GM19463 (cell line): Measurements from ENCODE around the gene KHK.
A peak's percentile ranks its signal among the peaks of the same experiment; 100 is the strongest.
"Not testable (repeated sequence)": the region's sequence is repeated elsewhere in the genome, so short reads cannot be mapped to it uniquely, and the experiment has no call there.

ENCODE experiments used
- ATAC-seq: cut with Tn5 transposase; IDR thresholded peaks from one replicate; pipeline ENCODE4 v1.9.1; 2021; ENCODE audit warnings: mild to moderate bottlenecking, moderate library complexity; ENCODE audit not compliant: unreplicated experiment

KHK gene

GRCh38 chr2:27059141-27059820, 27.3 kb upstream of the KHK start:
- no peak for ATAC-seq

DNA sequence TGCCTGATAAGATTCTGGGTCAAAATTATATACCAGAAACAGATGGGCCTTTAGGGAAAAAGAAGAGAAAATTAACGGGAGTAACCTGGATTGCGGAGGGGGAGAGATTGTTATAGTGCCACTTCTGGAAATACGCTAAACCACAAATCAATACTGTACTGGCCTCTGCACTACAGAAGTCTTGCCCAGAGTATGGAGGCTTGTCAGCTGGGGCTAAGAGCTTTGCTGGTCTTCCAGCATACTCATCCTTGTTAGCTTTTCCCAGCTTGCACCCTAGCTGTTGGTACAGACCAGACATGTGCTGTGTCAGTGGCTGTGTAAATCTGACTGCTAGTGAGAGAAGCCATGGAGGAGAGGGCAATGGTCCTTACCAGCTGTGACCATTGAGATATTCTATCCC, 26.2 kb upstream of the KHK start:
- ATAC-seq, result no peak

DNA sequence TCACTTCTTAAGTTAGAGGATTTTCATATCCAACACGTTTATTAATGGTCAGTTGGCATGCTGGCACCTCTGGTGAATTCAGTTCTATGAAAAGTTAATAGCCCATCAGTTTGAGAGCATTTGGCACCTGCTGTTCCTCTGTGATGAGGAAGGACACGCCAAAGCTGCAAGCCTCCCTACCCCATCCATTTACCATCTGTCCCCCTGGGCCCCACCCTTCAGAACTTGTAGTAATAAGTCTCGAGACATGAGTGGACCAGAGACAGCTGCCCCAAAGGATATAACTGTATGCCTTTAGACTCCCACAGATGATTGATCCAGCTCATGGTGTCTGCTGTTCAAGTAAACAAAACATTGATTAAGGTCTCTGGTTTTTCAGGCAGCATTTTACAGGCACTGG, 21.4 kb upstream of the KHK start:
- ATAC-seq, result no peak

DNA sequence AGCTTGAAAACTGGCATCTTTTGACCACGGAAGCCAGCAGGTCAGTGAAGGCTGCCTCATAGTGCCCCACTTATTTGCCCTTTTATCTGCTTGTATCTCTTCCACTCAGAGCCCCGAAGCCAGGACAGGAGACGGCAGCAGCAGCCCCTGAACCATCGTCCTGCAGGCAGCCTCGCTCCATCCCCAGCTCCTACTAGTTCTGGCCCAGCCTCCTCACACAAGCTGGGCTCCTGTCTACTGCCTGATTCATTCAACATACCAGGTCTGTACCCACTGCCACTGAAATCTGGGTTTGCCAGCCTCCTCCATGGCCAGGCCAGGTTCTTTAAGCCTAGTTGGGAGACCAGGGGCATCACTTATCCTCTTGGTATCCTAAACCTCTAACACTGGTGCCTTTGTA, 19.2 kb upstream of the KHK start:
- no peak for ATAC-seq

- ATAC-seq, result no peak
Measured at GRCh38 chr2:27069436-27069835, 17.1 kb upstream of the KHK start.

GRCh38 chr2:27069961-27070618, 16.5 kb upstream of the KHK start:
- ATAC-seq, result no peak

- ATAC-seq, result no peak
Measured at GRCh38 chr2:27070653-27071276, 15.8 kb upstream of the KHK start.

GRCh38 chr2:27071277-27071989, 15.1 kb upstream of the KHK start, which contains the start of gene OST4:
TSS of gene OST4 (minus strand) at chr2:27071654.
- ATAC-seq, result peak; percentile 87

DNA sequence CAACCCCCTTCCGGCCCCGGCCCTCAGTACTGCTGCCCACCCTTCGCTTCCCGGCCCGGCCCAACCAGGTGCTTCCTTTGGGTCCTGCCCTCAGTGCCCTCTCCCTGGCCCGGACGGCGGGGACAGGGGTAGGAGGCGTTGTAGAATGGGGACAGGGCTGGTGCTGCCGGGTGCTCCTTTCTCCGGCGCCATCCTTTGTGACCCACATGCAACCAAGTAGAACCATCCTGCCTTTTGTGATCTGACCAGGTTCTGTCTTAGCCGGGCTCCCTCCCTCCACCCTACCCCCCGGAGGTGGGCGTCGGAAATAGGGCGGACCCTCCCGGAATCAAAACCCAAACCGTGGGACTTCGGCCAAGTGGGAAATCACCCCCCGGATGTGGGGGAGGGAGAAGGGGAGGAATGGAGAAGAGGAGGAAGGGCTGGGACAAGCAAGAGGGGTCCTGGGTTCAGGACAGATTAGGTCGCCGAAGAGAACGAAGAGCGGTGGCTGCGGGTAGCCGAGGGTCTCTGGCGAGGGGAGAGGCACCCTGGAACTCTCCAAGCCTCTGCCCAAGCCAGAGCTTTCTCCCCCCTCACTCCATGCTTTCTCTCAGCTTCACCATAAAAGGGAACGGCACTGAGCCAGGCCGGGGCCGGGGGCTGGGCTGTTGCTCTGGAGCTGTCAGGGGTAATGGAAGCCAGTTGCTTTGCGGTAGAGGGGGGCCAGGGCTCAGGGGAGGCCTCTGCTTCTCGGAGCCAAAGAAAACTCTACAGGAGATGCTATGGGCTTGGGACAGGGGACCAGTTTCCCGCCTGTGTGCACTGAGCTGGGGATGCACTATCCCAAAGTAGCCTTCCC, 14.4 kb upstream of the KHK start:
- ATAC-seq, result no peak

- ATAC-seq, result no peak
Measured at GRCh38 chr2:27072920-27073319, 13.7 kb upstream of the KHK start.

DNA sequence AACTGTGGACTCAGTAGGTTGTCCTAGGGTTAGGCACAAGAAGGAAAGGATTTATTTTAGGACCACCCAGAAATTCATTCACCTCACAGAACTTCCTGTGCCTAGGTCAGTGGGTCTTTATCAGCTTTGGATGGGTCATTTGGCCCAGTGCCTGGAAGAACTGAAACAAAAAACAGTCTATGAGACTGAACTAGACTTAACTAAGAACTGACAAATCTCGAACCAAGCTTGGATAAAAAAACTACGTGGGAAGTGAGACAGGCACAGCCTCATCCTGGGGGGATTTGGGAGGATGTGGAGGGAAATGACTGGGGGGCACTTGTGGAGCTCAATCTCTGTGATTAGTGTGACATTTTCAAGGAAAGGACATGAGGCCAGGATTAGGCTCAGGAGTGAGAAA, 12.8 kb upstream of the KHK start:
- no peak for ATAC-seq

DNA sequence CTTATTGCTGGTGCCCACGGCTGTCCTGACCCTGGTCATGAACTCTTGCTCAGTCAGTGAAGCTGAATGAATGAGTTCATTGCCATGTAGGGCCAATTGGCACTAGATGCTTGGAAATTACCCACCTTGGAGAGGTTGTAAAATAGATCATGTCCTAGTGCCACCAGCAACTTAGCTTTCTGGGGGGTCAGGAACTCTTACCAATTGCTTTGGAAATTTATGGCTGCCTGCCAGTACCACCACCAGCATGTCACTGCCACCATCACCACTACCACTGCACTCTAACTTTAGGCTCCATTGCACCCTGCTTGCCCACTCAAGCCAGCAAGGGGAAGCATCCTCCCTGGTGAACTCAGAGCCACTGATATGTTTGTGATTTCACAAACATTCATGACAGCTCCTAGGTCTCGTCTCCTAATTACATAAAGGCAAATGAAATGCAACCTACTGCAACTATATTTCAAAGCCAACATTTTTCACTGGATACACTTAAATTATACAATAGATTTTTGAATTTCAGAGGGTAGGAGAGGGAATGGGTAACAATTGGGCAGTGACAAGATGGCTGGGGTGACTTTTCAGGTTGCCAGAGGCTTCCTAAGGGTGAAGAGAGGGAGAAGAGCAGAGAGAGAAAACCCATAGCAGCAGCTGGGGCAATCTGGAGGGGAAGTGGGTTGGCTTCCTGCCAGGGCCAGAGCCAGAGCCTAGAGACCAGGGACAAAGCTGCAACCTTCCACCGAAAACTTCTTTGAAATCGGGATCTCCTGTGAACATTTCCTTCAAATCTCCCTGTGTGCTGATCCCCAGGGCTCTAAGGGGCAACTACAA, 11.6 kb upstream of the KHK start:
- no peak for ATAC-seq

- not testable (repeated sequence) for ATAC-seq
Measured at GRCh38 chr2:27075566-27075871, 11.1 kb upstream of the KHK start.

DNA sequence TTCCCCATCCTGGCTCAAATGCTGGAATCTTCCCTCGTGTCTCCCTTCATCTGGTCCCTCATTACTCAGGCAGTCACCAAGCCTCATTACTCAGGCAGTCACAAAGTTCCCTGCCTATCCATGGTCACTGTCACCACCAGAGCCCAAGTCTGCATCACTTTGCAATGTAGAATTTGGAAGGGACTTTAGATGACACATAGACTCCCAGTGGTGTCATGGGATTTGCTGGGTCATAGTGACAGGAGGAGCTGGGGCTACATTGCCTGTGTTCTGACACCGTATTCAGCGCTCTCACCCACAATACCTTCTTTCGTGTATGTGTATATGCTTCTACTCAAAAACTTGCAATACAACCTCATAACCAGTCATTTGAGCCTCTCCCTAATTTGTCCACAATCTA, 10.2 kb upstream of the KHK start:
- ATAC-seq, result no peak

DNA sequence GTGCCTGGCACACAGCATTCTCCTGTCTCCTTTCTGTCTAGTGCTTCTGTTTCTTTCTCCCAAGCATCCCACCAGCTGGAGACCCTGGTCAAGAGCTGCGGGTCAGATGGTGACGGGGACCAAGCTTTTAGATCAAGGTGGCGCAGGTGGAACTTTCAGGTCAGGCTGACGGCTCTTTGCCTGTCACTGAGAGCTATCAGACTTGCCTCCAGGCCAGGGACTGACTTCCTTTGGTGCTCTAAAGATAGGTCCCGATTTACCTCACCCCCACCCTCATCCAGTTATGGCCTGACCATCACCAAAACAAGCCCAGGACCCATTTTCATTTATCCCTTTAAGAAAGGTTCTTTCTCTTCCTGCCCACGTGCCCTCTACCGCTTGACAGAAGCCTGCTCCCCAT, 9.3 kb upstream of the KHK start:
- no peak for ATAC-seq

DNA sequence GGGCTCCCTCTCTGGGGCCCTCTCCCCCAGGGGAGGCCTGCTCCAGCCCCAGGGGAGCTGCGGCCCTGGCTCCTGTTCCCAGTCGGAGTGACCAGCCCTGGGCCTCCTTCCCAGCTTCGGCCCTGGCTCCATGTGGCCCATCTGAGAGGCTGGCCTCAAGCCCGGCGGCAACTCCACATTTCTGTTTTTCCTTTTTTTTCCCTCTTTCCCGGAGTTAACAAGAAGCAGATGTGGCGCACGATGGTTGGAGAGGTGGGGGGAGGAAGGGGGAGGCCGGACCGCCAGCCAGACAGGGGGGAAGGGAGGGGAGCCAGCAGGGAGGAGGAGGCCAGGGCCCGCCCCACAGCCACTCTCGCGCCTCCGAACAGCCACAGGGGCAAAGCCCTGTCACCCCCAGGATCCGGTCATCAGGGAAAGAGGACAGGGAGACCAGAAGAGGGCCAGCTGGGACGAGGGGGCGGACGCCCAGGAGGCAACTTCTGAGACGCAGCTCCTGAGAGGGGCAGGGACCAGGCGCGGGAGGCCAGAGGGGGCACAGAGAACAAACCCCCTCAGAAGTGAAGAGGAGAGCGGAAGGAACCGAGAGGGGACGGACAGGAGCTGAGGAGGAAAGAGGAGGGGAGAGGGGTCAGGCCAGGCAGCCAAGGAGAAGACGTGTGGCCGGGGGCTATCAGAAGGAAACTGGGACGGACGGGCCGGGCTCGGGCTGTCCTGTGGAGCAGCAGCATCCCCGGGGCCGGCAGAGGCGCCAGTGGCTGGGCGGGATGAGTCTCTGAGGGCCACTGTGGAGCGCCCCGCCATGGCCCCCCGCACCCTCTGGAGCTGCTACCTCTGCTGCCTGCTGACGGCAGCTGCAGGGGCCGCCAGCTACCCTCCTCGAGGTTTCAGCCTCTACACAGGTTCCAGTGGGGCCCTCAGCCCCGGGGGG, 8.0 kb upstream of the KHK start, which contains the start of gene EMILIN1:
Gene EMILIN1, plus strand, starts transcription at position 349 of the 928 bp plus-strand sequence. Its CDS starts 451 bp downstream, at position 800.
- no peak for ATAC-seq

GRCh38 chr2:27079233-27080139, 7.1 kb upstream of the KHK start:
- no peak for ATAC-seq

DNA sequence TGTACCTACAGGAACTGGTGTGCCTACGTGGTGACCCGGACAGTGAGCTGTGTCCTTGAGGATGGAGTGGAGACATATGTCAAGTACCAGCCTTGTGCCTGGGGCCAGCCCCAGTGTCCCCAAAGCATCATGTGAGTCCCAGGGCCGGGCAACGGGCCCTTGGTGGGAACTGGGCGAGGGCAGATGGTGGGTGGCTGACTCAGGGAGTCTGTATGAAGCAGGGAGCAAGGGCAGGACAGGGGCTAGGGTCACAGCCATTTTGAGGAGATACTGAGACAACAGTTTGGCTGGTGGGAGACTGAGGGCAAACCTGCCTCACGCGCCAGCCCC, 6.5 kb upstream of the KHK start:
- ATAC-seq, result no peak
